GM19372 (cell line): Measurements from ENCODE around the gene HIVEP3.

Experiments
- ATAC-seq: cut with Tn5 transposase; IDR thresholded peaks from one replicate; pipeline ENCODE4 v1.9.1; 2021; ENCODE audit warnings: mild to moderate bottlenecking, low read depth, moderate library complexity; ENCODE audit not compliant: unreplicated experiment

The HIVEP3 gene

DNA sequence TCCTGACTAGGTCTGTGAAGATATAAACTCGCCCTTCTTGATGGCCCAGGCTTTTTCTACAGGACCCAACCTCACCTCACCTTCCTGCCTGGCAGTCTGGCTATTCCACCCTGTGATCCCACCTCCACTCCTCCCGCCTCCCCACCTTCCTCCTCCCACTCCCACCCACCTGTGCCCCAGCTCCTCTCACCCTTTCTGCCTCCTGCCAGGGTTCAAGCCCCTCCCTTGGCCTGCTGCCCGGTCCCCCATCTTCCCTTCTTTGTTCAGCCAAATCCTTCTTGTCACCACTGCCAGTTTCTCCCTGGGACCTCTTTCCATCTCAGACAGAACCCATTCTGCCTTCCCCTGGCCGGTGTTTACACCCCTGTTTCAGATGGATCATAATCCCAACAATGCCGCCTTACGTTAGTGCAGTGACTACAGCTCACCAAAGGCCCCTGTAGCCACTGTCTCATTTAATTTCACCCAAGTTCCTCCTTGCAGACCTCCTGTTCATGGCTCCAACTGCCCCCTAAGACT lies 306.7 kb downstream of the HIVEP3 start:
- no peak for ATAC-seq

- ATAC-seq = no peak
Observed at GRCh38 chr1:41611068-41611931, 307.4 kb downstream of the HIVEP3 start.

GRCh38 chr1:41610361-41610760 lies 308.4 kb downstream of the HIVEP3 start:
- no peak for ATAC-seq

DNA sequence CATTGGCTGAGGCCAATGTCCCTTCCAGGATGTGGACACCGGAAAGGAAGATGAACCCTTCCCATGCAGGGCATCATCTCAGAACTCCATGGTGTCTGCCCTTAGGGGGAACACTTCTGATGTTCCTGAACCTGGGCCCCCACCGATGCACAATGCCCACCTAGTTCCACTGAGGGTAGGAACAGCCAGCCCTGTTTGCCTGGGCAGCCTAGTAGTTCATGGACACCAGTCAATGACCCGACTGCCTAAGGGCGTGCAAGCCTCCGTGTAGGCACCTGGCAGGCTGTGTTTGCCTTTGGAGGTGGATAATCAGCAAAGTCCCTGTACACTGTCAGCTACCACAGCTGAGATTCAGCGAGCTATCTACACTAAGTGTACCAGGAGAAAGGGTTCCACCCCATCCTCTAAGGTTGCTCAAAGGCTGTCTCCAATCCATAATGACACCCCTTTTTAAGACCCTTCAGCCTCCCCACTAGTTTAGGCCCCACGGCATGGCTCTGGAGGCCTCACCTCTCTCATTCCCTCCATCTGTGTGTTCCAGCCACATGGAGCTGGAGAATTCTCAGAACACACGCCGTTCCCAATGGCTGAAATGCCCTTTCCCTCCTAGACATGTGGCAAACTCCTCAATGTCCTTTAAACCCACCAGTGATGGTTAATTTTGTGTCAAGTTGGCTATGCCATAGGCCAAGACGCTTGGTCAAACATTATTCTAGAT lies 309.4 kb downstream of the HIVEP3 start:
- no peak for ATAC-seq

GRCh38 chr1:41608211-41608610 lies 310.5 kb downstream of the HIVEP3 start:
- no peak for ATAC-seq

GRCh38 chr1:41607808-41608207 lies 310.9 kb downstream of the HIVEP3 start:
- ATAC-seq = no peak

DNA sequence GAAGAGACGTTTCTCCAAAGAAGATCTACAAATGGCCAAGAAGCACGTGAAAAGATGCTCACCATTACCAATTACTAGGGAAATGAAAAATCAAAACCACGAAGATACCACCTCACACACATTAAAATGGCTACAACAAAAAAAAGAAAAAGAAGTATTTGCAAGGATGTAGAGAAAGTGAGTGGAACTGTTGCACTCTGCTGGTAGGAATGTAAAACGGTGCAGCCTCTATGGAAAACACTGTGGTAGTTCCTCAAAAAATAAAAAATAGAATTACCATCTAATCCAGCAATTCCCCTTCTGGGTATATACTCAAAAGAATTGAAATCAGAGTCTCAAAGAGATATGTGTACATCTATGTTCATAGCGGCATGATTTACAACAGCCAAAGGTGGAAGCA lies 318.8 kb downstream of the HIVEP3 start:
- ATAC-seq = no peak

- no peak for ATAC-seq
Observed at GRCh38 chr1:41598325-41598724, 320.4 kb downstream of the HIVEP3 start.

- ATAC-seq = no peak
Observed at GRCh38 chr1:41592451-41593125, 326.1 kb downstream of the HIVEP3 start.

- ATAC-seq = no peak
Observed at GRCh38 chr1:41591891-41592290, 326.8 kb downstream of the HIVEP3 start.

DNA sequence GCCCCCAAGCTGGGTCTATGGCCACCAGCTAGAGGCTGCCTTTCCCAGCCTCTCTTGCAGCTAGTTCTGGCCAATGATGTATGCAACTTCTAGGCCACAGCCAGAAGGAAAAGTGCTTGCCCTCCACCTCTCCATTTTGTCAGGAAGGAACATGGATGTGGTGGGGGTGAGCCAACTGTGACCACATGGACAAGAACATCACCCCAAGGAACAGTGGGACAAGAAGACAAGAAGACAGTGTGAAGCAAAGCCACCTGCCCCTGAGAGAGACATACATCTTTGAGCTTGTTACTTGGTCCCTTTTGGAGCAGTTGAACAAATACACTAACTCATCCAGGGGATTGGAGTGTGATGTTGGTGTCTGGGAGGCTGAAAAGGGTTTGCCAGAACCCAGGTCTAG lies 328.4 kb downstream of the HIVEP3 start:
- ATAC-seq = no peak

DNA sequence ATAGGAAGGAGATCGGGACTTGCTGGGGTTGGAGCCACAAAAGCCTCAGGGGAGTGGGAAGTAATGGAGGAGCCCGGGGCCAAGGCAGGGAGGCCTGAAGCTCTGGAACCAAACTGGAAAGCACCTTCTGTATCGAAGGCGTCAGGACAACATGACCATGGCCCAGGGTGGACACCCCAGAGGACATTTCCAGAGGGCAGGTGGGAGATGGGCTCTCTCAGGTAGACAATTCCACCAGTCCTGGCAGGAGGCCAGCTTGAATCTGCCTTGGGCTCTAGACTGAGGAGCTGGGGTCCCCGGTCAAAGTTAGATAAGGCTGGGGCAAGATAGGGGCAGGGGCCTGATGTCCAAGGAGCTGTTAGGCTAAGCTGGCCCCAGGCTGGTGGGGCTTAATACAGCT lies 329.3 kb downstream of the HIVEP3 start:
- ATAC-seq = no peak

GRCh38 chr1:41588334-41588875 lies 330.3 kb downstream of the HIVEP3 start:
- ATAC-seq = no peak

- no peak for ATAC-seq
Observed at GRCh38 chr1:41587791-41588190, 330.9 kb downstream of the HIVEP3 start.

DNA sequence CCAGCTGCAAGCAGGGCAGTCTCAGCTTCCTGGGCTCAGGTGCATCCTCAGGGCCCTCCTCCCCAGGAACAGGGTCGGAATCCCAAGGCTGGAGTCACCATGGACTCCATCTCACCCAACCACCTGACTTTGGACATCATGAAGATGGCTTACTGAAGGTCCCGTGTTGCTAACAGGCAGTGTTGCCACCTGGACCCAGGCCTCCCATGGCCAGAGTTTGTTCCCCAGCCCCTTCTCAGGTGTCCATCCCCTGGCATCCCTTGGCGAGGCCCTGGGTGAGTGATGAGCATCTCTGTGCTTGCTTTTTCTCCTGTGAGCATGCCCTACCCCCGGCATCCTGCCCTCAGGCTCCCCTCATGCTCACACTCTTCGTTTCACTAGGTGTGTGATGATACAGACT lies 332.5 kb downstream of the HIVEP3 start:
- no peak for ATAC-seq

DNA sequence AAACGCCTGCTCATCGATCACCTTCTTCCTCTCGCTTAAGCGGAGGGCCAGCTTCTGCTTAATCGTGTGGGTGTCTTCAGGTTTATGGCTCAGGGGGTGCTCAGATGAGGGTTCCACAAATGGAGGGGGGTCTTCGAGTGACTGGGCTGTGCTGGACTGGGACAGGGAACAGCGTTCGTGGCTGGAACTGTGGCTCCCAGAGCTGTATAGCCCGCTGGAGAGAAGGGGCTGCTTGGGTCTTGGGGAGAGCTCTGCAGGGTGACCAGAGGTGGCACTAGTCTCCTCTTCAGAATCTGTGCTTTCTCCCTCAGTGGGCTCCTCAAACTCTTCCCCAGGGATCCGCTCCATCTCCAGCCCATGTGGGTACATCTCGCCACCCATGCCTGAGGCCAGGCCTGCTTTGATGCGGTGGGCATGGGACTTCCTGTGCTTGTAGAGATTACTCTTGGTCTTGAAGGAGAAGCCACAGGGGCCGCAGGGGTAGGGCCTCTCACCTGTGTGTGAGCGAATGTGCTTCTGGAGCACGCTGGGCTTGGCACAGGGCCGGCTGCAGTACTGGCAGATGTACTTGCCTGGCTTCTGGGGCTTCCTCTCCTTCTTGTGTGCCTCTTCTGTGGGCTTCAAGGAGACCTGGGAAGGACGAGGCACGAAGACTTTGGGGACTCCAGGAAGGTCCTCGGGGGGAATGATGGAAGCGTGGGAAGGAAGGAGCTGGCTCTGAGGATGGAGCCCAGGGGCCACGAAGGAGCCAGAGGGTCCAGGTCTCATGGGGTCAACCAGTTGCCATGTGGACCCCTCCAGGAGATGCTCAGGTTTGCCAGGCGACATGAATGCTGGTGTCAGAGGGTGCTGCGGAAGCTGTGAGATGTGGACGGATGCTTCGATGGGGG lies 334.8 kb downstream of the HIVEP3 start:
- ATAC-seq = no peak

DNA sequence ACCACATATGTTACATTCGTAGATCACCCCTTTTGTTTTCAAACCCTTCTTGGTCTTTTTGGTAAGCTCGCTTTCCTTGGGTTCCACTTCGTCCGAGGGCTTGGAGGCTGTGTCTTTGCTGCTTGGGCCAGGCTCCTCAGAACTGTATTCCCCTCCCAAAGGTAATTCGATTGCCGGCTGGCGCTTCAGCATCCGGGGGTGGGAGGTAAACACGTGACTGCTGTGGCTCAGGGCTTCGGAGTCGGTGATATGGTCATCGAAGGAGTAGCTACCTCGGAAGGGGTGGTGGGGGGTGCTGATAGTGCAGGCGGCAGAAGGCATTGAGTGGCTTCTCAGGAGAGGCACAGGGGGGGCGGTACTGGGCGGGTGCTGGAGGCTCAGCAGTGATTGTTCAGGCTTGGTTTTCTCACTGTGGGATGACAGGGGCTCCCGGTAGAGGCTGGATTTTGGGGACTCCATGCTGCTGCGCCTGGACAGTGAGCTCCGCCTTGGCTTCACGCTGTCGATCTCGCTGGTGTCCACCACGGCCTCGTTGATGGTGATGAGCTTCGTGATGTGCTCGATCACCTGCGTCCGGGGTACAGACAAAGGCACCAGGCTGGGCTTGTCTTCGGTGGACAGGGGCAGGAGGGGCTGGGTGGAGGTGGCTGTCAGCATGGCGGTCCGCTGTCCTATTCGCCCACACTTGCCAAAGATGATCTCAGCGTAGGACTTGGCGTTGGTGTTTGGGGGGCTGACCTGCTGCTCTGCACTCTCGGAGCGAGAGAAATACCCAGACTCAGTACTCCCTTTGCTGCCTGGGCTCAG lies 335.7 kb downstream of the HIVEP3 start:
- ATAC-seq = no peak

GRCh38 chr1:41582351-41582750 lies 336.4 kb downstream of the HIVEP3 start:
- no peak for ATAC-seq

DNA sequence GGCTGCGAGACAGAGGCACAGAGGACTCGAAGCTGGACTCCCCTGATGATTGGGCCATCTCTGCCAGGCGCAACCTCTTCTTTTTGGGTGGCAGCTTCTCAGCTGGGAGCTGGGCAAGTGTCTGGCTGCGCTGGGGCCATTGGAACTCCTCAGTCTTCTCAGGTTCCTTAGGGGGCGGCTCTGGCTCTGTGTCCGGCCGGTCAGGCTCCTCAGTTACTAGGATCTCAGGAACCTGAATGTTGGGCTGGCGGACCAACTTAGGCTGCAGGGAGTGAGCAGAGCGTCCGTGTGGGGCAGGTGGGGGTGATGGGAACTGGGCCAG lies 336.8 kb downstream of the HIVEP3 start:
- no peak for ATAC-seq
